ENCODE data around the gene BLID. TPM values are rescaled to one million over a fixed set of nuclear protein-coding genes. Genes with fewer than 3 reads are reported as not detected.

The BLID gene
- total and polyA plus RNA-seq, 2 of the 8 experiments (the other 6 are each of a cell fraction or from before 2014, with no cell fraction given): not detected

GRCh38 chr11:122100037-122100755, 15.8 kb downstream of the BLID start:
- H3K4me3 ChIP-seq (ENCODE audit: extremely low read depth in 1 of 4, insufficient read depth in 2 of 4, low read depth in 3 of 4, low read length in 4 of 4): peak overlapping the region; percentile 28 to 58 (median 36); a peak in 6 of 8 replicates
- no peaks in the 10 kb centered on the region for H3K79me1 ChIP-seq (ENCODE audit: low read depth, low read length)
- H3K14ac ChIP-seq (ENCODE audit: insufficient read length): no peak overlapping the region
- H3K4ac ChIP-seq (replicated peaks; ENCODE audit: insufficient read length, low read depth, low read length): no peak overlapping the region
- WGBS, 2 experiments (ENCODE audit: extremely low coverage in 1 of 2, insufficient coverage in 1 of 2, insufficient read length in 1 of 2, insufficient replicate concordance in 2 of 2, low coverage in 1 of 2, low lambda C conversion rate in 2 of 2, missing lambda C conversion rate in 1 of 2): 17% methylated on average over 17 of the region's 27 CpGs; no CpG with 5 or more reads in 1 of the 2 experiments
- H4K20me1 ChIP-seq (replicated peaks in 1 of 2; ENCODE audit: control insufficient read depth in 1 of 2, insufficient read depth in 2 of 2, low read length in 2 of 2): no peaks in the 10 kb centered on the region
- TF ChIP-seq EP300 (IDR thresholded peaks at IDR 0.05; ENCODE audit: borderline replicate concordance in 1 of 2, low read depth in 2 of 2, low read length in 2 of 2) (no peak), SUZ12 (IDR thresholded peaks at IDR 0.05; ENCODE audit: low read length) (0 out of 2 replicates have a peak, but pooled peaks have one; percentile 16), POLR2A (IDR thresholded peaks at IDR 0.05; ENCODE audit: control extremely low read depth in 1 of 2, low read depth in 2 of 2, low read length in 2 of 2) (no peak), RFX5 (IDR thresholded peaks at IDR 0.05; ENCODE audit: borderline replicate concordance, low read depth, low read length) (no peak), RAD21 (IDR thresholded peaks at IDR 0.05 in 1 of 2, conservative IDR thresholded peaks at IDR 0.05 in 1 of 2; ENCODE audit: low read depth in 2 of 2, low read length in 2 of 2) (no peak), E2F6 (IDR thresholded peaks at IDR 0.05) (no peak)
- no peak overlapping the region; a peak in 1 of 7 replicates for H3K9ac ChIP-seq (replicated peaks in 1 of 4; ENCODE audit: extremely low read depth in 1 of 4, low read depth in 3 of 4, low read length in 3 of 4)
- no peaks in the 10 kb centered on the region for H3K36me3 ChIP-seq (ENCODE audit: control insufficient read depth in 2 of 4, insufficient read depth in 4 of 4, low read length in 3 of 4)
- H3K9me3 ChIP-seq (ENCODE audit: insufficient read depth in 2 of 2, low read depth in 1 of 2, low read length in 1 of 2): no peaks in the 10 kb centered on the region
- H3K18ac ChIP-seq (ENCODE audit: extremely low read depth, low read length): no peak overlapping the region
- ChIA-PET POLR2A (ENCODE audit: partially characterized antibody) (interaction anchor here (0.7 kb wide), 1 partner anchor 445 kb away, joined by 3 read pairs; no protein-coding TSS in a partner anchor), CTCF (ENCODE audit: partially characterized antibody) (interaction anchor here (0.7 to 4.4 kb wide), 18 partner anchors 7 to 444 kb away, joined by 3 to 75 read pairs (median 3); partner anchors contain the start of gene BLID)
- H3K23me2 ChIP-seq (ENCODE audit: low read depth, low read length): no peaks in the 10 kb centered on the region; the same call in 1 of the 2 replicates
- H2AFZ ChIP-seq (ENCODE audit: low read length): no peak overlapping the region
- H2BK5ac ChIP-seq (ENCODE audit: low read depth, low read length): no peak overlapping the region
- no peak overlapping the region for H4K91ac ChIP-seq (replicated peaks; ENCODE audit: insufficient read length, low read length)
- no peak overlapping the region for H2BK120ac ChIP-seq (replicated peaks; ENCODE audit: low read depth, low read length)
- H2AK5ac ChIP-seq (ENCODE audit: low read depth, low read length): no peak overlapping the region
- no peak overlapping the region for H4K8ac ChIP-seq (ENCODE audit: extremely low read depth, insufficient read depth, low read length)
- H3K56ac ChIP-seq (replicated peaks; ENCODE audit: insufficient read length, low read depth, low read length): no peak overlapping the region
- H4K5ac ChIP-seq (ENCODE audit: insufficient read length, low read depth, low read length): no peak overlapping the region
- FAIRE-seq (no peak), DNase-seq (ENCODE audit: low read depth in 1 of 2, low spot score in 2 of 2) (peak in 1 of 2 experiments; percentile 55)
- H3K4me1 ChIP-seq (replicated peaks in 1 of 4; ENCODE audit: control insufficient read depth in 3 of 4, insufficient read depth in 4 of 4, low read length in 3 of 4): peaks cover 2 to 13% (median 5%) of the 10 kb centered on the region in 4 experiments; a peak in 6 of 7 replicates
- peaks cover 0 to 15% (median 12%) of the 10 kb centered on the region in 4 experiments; a peak in 6 of 7 replicates for H3K27me3 ChIP-seq (replicated peaks in 1 of 4; ENCODE audit: control insufficient read depth in 3 of 4, extremely low read depth in 1 of 4, insufficient read depth in 3 of 4, low read length in 3 of 4)
- H3K4me2 ChIP-seq (ENCODE audit: insufficient read depth in 1 of 2, low read depth in 2 of 2, low read length in 2 of 2): peak overlapping the region; percentile 72 to 84
- no peaks in the 10 kb centered on the region for H3K79me2 ChIP-seq (ENCODE audit: control insufficient read depth in 1 of 2, insufficient read depth in 2 of 2, low read length in 2 of 2)
- H3K23ac ChIP-seq (ENCODE audit: insufficient read length): no peak overlapping the region
- H2BK12ac ChIP-seq (ENCODE audit: low read depth, low read length): no peak overlapping the region
- no peak overlapping the region; the same call in 1 of the 2 replicates for H2BK20ac ChIP-seq (ENCODE audit: low read length)
- no peak overlapping the region for H3K27ac ChIP-seq (ENCODE audit: low read depth, low read length)
- H2BK15ac ChIP-seq (ENCODE audit: low read length): no peak overlapping the region
